ENCODE measurements around the gene ADGRG6.
"Not testable (repeated sequence)": the region's sequence is repeated elsewhere in the genome, so short reads cannot be mapped to it uniquely, and the experiment has no call there.

Gene ADGRG6

GRCh38 chr6:142454196-142454595 lies 152.4 kb downstream of the ADGRG6 start:
- DNase-seq = not testable (repeated sequence)

GRCh38 chr6:142454848-142455247 lies 153.0 kb downstream of the ADGRG6 start:
- DNase-seq = not testable (repeated sequence)

DNA sequence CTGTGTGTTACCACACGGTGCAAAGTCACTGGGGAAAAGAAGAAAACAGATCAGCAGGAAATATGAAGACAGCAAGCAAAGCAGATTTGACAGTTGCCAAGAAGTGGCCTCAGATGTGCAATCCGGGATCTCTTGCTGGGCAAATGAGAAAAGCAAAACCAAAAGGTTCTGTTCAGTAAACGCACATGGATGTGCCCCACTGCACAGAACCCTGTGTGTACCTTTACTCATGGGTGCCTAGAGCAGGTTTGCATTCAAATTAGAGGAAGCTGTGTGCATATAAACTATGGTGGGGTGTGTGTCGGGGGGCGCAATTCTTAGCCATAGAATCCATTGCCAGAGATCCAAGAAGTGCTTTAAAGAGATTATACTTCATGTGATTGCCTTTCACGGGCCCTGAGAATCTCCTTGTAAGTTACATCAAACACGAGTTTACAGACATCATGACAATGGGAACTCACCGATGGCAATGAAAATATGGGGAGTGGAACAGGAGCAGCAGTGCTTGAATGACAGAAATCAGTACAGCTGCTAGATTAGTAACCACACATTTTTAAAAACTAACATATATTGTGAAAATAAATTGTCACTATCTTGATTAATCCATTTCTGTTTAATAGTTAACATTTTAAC lies 154.3 kb downstream of the ADGRG6 start:
- DNase-seq = no peak

DNA sequence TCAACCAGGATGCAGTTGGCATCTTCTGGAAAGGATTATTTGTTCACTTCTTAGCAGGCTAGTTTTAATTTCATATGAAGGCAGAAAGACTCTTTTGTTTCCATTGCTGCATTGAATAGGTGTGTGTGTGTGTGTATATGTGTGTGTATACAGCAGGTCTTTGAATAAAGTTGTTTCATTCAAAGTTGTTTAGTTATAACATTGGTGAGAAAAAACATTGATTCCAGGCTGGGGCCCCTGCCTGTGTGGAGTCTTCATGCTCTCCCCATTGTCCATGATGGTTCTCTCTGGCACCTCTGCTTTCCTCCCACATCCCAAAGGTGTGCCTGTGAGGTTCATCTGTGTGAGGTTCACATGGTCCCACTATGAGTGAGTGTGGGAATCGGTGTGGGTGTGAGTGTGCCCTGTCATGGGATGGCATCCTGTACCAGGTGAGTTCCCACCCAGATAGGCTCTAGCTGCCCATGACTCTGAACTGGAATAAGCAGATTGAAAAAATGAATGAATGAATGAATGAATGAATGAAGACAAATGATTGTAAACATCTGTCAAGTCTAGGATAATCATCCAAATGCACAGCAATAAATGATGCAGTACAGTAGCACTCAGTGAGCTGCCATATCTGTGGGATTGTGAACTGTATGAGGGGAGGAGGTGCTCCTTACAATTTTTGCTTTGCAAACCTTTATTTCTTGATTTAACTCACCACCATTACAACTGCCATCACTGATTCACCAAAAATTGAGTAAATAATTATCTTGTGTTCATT lies 156.0 kb downstream of the ADGRG6 start:
- DNase-seq = no peak

DNA sequence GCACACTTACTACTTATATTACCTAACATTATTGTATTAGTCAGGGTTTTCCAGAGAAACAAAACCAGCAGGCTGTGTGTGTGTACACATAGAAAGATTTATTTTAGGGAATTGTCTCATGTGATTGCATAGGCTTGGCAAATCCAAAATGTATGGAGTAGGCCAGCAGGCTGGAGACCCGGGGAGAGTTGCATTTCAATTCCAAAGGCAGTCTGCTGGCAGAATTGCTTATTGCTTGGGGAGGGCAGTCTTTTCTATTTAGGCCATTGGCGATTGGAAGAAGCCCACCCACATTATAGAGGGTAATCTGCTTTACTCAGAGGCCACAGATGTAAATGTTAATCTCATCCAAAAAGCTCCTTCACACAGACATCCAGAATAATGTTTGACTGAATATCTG lies 157.0 kb downstream of the ADGRG6 start:
- DNase-seq = no peak

GRCh38 chr6:142459271-142459670 lies 157.5 kb downstream of the ADGRG6 start:
- no peak for DNase-seq

DNA sequence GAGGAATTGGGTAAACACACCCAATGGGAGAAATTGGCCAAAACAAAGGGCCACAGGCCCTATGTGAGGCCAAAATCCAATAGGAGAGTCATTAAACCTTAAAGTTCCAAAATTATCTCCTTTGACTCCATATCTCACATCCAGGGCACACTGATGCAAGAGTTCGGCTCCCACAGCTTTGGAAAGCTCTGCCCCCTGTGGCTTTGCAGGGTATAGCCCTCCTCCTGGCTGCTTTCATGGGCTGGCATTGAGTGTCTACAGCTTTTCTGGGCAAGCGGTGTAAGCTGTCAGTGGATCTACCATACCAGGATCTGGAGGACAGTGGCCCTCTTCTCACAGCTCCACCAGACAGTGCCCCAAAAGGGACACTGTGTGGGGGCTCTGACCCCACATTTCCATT lies 160.5 kb downstream of the ADGRG6 start:
- no peak for DNase-seq

DNA sequence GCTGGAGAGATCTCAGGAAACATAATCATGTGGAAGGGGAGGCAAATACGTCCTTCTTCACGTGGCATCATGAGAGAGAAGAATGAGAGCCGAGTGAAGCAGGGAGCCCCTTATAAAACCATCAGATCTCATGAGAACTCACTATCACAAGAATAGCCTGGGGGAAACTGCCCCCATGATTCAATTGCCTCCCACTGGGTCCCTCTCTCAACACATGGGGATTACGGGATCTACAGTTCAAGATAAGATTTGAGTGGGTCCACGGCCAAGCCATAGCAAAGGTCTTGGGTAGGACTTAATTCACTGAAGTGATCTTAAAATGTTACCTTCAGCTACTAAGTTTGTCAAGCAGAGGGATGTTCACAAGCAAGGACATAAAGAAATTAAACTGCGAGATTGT lies 162.2 kb downstream of the ADGRG6 start:
- no peak for DNase-seq

GRCh38 chr6:142469220-142469619 lies 167.4 kb downstream of the ADGRG6 start:
- DNase-seq = no peak

GRCh38 chr6:142470421-142470820 lies 168.6 kb downstream of the ADGRG6 start:
- DNase-seq = no peak

DNA sequence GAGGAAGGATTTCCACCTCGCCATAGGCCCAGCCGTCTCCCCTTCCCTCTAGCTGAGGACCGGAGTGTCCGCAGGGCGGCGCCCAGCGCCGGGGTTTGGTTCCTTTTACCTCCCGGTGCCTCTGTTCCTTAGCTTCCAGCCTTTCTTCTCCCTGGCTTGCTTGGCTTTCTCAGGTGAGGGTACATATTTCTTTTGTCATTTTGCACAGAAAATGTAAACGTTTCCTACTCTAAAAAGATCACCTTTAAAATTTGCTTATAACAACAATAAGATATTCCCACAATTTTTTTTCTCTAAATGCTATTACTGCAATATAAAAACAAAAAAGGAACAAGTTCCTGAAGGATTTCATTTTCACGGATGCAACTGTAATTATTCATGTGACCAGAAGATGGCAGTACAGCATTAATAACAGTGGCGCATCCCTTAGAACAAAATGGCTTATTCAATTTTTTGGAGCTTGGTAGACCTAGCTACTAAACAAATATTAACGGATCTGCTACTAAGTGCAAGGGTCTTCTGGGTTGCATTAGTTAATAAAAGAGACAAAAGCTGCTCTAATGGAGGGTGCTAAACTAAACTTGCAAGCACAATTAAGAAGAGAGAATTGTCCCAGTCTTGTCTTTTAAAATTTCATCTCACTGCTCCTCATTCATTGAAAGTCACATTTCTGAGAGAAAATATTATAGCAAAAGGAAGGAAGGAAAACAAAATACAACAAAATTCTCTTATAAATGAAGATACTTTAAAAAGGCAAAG lies 172.9 kb downstream of the ADGRG6 start:
- DNase-seq = peak; percentile 49

DNA sequence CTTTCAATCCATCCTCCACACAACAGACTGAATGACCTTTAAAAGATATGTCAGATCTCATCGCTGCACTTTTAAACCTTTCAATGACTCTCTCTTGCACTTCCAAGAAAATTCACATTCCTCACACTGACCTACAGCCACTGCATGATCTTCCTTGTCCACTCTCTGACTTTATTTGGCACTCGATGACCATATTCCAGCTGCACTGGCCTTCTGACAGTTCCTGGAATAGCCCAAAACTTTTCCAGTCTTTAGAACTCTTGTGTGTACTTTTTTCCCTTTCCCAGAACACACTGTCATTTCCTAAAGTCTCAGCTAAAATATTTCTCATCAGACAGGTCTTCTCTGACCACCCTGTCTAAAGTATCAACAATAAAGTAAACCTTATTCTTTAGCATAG lies 174.6 kb downstream of the ADGRG6 start:
- DNase-seq = no peak

- peak; percentile 19 for DNase-seq
Observed at GRCh38 chr6:142478117-142478516, 176.3 kb downstream of the ADGRG6 start.

DNA sequence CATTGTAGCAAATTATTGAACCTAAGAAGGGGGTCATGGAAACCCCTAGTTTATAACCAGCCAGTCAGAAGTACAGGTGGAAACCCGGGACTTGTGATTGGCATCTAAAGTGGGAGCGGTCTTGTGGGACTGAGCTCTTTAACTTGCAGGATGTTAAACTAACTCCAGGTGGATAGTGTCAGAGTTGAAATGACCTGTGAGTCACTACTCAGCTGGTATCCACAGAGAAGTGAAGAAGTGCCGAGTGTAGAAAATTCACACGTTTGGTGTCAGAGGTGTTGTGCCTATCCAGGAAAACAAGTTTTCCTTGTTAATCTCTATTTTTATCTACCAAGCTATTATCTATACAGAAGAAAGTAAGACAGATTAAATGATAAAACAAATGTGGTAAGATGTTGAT lies 179.7 kb downstream of the ADGRG6 start:
- DNase-seq = no peak

DNA sequence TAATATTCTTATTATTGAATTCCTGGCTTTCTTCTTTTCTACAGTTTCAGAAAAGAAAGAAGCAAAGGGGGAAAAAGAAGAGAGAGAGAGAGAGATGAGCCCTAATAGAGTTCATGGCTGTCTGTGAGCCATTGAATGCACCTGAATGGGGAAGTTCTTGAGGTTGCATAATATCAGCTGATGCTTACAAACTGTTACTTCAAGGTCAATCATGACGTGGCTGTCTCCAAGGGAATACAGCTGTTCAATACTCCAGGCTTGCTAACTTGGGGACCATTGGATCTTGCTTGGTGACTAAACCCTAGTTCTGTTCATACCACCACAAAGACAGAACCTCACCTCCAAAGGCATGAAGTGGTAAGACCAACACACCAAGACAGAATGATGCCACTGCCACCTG lies 180.4 kb downstream of the ADGRG6 start:
- DNase-seq = no peak

DNA sequence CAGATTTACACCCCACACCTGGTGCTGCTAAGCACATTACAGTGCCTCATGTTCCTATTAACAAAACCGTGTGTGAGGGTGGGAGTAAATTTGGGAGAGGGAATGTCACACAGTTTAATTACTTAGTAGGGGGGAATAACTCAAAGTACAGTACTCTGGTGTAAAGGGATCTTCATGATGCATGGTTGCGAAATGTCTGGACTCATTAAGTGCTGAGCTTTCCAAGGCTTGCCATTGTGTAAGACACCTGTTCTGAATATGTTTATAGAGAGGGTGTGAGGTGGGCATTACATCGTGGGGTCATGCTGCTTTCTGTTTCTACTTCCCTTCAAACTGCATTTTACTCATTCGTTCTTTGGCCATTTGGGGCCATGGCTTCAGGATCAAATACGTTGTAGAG lies 181.2 kb downstream of the ADGRG6 start:
- DNase-seq = no peak

DNA sequence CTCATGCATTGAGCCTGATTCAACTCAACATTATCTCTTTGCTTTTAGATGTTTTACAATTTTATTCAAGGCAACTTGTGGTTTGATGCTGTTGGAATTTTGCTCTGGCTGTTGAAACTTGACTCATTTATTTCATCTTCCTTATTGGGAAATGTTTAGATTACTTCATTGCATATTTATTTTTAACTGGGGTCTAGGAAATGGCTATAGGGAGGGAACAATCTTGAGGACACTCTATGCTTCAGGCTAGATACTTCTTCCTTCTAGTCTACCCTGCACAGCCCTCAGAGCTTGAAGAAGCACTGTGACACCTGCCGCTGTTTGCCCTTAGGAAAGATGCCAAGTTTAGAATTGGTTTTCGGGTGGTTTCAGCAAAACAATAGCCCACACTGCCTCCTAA lies 183.4 kb downstream of the ADGRG6 start:
- DNase-seq = no peak

GRCh38 chr6:142489722-142490610 lies 188.2 kb downstream of the ADGRG6 start:
- DNase-seq = no peak
